ENCODE data around the gene BBX. TPM values are rescaled to one million over a fixed set of nuclear protein-coding genes. Genes with fewer than 3 reads are reported as not detected.
"Not testable (repeated sequence)": the region's sequence is repeated elsewhere in the genome, so short reads cannot be mapped to it uniquely, and the experiment has no call there.

BBX gene
- total RNA-seq, 1 donor from 2014 or later = 62.3 TPM

- DNase-seq = no peak
- intact Hi-C loops (cut with DNase I) = no loop called here
- no peaks in the 10 kb centered on the region for H3K36me3 ChIP-seq
- H3K9me3 ChIP-seq = no peaks in the 10 kb centered on the region
- no peak overlapping the region for H3K27ac ChIP-seq
- TF ChIP-seq CTCF (IDR thresholded peaks at IDR 0.05) = no peak
- ATAC-seq = no peak
- no peak overlapping the region for H3K4me3 ChIP-seq
- no peaks in the 10 kb centered on the region for H3K27me3 ChIP-seq
- no peaks in the 10 kb centered on the region for H3K4me1 ChIP-seq
Measured at GRCh38 chr3:107560166-107560565, 37.4 kb downstream of the BBX start.

GRCh38 chr3:107561980-107562379 is 39.2 kb downstream of the BBX start:
- no peaks in the 10 kb centered on the region for H3K9me3 ChIP-seq
- no peak for ATAC-seq
- TF ChIP-seq CTCF (IDR thresholded peaks at IDR 0.05) = no peak
- H3K4me3 ChIP-seq = no peak overlapping the region
- intact Hi-C loops (cut with DNase I) = no loop called here
- no peak overlapping the region for H3K27ac ChIP-seq
- no peaks in the 10 kb centered on the region for H3K4me1 ChIP-seq
- DNase-seq = no peak
- no peaks in the 10 kb centered on the region for H3K36me3 ChIP-seq
- H3K27me3 ChIP-seq = no peaks in the 10 kb centered on the region

- Histone ChIP-seq H3K9me3 (no peaks in the 10 kb centered on the region), H3K4me3 (no peak overlapping the region), H3K27me3 (no peaks in the 10 kb centered on the region), H3K36me3 (no peaks in the 10 kb centered on the region), H3K4me1 (no peaks in the 10 kb centered on the region), H3K27ac (no peak overlapping the region)
- intact Hi-C loops (cut with DNase I) = no loop called here
- ATAC-seq (no peak), DNase-seq (no peak)
- TF ChIP-seq CTCF (IDR thresholded peaks at IDR 0.05) = no peak
Measured at GRCh38 chr3:107562969-107563529, 40.3 kb downstream of the BBX start.

GRCh38 chr3:107565244-107565643 is 42.5 kb downstream of the BBX start:
- H3K4me1 ChIP-seq; H3K36me3 ChIP-seq; H3K27ac ChIP-seq; DNase-seq; ATAC-seq; intact Hi-C loops (cut with DNase I); H3K9me3 ChIP-seq; H3K27me3 ChIP-seq; H3K4me3 ChIP-seq: not testable (repeated sequence)

- H3K4me1 ChIP-seq; intact Hi-C loops (cut with DNase I); H3K9me3 ChIP-seq; H3K27ac ChIP-seq; ATAC-seq; H3K36me3 ChIP-seq; DNase-seq; H3K4me3 ChIP-seq; H3K27me3 ChIP-seq: not testable (repeated sequence)
Measured at GRCh38 chr3:107571089-107571488, 48.3 kb downstream of the BBX start.

- H3K9me3 ChIP-seq; intact Hi-C loops (cut with DNase I); DNase-seq; H3K4me3 ChIP-seq; H3K27me3 ChIP-seq; H3K36me3 ChIP-seq; H3K4me1 ChIP-seq; H3K27ac ChIP-seq; ATAC-seq: not testable (repeated sequence)
Measured at GRCh38 chr3:107571492-107571891, 48.7 kb downstream of the BBX start.

GRCh38 chr3:107574650-107575049 is 51.9 kb downstream of the BBX start:
- no peak for DNase-seq
- Histone ChIP-seq H3K36me3 (no peaks in the 10 kb centered on the region), H3K4me3 (no peak overlapping the region), H3K27me3 (no peaks in the 10 kb centered on the region), H3K9me3 (no peaks in the 10 kb centered on the region), H3K27ac (no peak overlapping the region), H3K4me1 (no peaks in the 10 kb centered on the region)
- intact Hi-C loops (cut with DNase I) = no loop called here
- ATAC-seq = peak; percentile 78
- TF ChIP-seq CTCF (IDR thresholded peaks at IDR 0.05) = peak; percentile 63
